ENCODE data around the gene CPLANE2.
"Not testable (repeated sequence)": the region's sequence is repeated elsewhere in the genome, so short reads cannot be mapped to it uniquely, and the experiment has no call there.

The CPLANE2 gene

DNA sequence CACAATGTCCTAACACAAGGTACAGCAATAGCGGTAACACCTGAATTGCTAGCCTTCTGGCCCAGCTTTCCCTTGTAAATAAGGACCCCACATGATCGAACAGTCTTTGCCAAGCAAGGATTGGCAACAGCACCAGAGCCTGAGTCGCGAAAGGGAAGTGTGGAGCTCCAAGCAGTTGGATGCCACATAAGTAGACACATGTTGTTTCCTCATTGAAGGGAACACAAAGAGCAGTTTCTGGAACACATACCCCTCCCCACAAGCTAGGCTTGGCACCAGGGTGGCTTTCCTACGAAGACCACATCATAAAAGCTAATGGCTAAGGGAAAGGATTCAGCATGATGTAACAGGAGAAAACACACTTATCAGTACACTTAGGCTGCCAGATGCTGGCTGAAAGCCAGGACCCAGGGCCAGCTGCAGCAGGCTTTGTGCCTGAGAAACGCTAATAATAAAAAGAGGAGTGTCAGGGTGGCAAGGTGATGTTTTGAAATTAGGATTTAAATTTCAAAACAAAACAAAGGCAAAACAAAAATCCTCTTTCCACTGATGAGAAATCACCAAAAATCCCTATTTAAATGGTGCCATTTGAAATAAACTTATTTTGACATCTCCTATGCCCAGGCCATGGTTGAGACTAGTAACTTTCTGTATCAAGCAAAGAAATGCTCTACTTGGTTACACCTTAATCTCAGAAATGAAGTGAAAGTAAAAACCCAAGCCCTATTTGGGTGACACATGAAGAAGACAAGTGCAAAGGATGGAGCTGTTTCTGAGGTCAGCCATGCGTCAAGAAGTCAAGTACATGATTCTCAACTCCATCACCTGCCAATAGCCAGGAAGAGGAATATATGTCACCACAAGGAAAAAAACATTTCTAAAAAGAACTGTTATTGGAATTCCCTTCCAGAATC, 11.9 kb upstream of the CPLANE2 start:
- no peak for DNase-seq (ENCODE audit: low read depth)

DNA sequence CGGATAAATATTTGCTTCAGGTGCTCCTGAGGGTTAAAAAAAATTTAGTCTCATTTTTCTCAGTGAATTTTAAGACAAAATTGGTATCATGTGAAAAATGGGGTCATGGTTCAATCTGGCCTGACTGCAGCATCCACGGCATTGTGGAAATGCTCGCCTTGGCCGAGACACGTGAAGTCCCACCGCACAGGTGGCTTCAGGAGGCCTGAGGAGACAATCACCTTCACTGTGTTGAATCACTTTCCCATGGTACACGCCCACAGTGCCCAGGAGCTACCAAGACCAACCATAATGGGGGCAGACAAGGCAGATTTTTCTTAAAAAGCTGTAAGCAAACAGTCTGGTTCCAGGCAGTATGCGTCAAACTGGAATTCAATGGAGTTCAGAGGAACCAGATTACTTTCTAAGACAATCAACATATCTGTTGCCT, 11.0 kb upstream of the CPLANE2 start:
- DNase-seq (ENCODE audit: low read depth), result no peak

DNA sequence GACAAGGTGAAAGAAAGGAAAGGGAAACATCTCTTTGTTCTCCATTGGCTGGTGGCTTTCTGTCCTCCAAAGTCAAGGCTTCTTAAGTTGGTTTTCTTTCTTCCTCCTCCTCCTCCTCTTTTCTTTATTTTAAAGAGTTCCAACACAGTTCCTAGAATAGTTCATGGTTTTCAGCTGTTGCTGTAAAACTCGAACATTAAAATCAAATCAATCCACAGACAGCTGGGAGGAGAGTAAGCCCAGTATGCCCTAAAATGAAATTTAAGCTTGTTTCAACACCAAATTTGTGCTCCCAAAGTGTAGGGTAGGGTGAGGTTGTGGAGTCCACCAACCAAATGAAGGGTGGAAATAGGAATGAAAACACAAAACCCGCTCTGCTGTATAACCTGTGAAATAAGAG, 10.5 kb upstream of the CPLANE2 start:
- DNase-seq (ENCODE audit: low read depth), result no peak

DNA sequence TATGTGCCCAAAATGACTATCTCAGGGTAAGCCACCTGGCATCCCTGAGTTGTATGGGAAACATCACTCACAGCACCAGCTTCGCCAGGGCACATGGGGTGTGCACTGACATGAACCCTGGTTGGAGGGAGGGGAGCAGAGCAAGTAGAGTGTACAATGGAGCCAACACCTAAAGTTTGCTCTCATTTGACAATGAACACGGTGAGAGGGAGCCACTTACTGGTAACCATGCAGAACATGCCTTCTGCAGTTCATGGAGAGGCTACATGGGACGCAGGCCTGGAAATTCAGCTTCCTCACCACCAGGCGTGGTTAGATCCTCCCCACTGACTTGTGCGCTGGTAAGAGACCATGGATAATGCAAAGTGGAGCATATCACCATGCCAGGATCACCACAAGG, 10.0 kb upstream of the CPLANE2 start:
- DNase-seq (ENCODE audit: low read depth), result no peak

DNA sequence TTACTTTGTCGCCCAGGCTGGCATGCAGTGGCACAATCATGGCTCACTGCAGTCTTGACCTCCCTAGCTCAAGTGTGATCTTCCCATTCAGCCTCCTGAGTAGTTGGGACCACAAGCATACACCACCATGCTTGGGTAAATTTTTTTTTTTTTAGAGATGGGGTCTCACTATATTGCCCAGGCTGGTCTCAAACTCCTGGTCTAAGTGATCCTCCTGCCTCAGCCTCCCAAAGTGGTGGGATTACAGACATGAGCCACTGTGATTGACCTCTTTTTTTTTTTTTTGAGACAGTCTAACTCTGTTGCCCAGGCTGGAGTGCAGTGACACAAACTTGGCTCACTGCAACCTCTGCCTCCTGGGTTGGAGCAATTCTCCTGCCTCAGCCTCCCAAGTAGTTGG, 9.3 kb upstream of the CPLANE2 start:
- not testable (repeated sequence) for DNase-seq (ENCODE audit: low read depth)

DNA sequence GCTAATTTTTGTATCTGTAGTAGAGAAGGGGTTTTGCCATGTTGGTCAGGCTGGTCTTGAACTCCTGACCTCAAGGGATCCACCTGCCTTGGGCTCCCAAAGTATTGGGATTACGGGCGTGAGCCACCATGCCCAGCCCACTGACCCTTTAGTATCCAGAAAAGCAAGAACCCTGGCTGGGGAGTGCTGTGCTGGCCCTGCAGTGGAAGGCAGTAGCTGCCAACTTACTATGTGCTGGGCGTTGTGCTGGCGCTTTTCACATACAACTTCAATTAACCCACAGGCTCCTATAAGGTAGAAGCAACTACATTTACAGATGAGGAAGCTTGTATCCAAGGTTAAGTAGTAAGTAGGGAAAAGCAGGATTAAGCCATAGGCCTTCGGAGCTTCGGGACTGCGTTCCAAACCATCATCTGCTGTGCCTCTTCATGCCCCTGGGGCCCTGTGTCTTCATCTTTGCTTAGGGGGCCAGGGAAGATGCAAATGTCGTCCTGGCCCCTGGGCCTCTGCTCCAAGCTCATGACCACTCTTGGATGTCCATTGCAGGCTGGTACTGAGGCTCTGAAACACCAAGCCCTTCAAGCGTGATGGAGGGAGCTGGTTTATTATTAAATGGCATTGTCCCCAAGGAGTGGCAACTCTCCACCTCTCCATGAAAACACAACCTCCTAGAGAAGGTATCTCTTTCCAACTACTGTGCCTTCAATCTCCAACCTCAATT, 8.7 kb upstream of the CPLANE2 start:
- no peak for DNase-seq (ENCODE audit: low read depth)

DNA sequence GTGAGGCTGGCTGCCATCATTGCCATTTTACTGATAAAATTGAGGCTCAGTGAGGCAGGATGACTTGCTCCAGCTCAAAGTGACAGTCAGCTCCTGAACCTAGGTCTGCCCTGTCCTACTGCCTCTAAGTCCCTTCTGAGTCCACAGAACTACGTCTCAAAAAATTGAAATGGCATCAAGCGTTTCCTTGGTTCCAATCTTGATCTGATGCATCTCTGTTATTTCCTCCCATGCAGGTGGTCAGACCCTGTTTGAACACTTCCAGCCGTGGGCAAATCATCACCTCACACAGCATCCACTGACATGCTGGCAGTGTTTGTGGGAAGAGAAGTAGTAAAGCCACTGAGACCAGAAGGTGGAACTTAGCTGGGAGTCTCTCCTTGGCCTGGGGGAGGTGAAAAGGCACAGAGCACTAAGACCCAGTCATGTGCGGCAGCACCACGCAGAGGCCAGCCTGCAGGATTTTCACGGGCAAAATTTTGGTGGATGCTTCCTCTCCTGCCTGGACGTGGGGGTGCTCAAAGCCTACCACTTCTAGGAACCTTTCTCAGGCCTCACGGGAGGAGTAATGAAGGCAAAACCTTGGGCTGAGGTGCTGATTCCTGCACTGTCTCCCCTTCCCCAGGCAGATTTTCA, 7.8 kb upstream of the CPLANE2 start:
- DNase-seq (ENCODE audit: low read depth), result no peak

DNA sequence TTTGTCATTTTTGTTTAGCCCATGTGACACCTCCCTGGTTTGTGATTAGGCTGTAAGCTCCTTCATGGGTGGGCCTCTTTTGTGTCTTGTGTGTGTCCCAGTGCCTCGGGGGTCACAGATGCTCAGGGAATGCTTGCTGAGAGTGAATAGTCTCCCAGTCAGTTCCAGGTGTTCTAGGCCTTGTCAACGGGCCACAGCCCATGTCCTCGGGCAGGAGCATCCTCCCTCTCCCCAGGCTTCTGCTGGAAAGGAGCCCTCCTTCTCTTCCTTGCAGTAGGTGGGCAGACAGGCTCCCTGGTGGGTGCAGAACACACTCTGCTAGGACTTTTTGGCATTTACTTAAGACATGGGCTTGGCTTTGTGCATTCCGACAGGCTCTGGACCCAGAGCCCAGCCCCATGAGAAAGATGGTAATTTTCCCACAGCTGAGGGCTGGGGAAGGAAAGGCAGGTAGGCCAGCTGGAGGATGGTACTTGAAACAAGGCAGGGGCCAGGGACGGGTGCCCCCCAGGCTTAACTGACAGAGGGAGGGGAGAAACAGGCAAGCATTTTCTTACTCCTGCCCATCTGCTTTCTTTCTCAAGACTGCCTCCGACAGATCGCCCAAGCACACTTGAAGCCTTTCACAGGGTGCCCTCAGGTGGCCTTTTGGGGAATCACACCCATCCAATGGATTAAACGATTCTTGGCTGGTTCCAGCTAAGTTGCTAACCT, 7.1 kb upstream of the CPLANE2 start:
- DNase-seq (ENCODE audit: low read depth), result no peak

DNA sequence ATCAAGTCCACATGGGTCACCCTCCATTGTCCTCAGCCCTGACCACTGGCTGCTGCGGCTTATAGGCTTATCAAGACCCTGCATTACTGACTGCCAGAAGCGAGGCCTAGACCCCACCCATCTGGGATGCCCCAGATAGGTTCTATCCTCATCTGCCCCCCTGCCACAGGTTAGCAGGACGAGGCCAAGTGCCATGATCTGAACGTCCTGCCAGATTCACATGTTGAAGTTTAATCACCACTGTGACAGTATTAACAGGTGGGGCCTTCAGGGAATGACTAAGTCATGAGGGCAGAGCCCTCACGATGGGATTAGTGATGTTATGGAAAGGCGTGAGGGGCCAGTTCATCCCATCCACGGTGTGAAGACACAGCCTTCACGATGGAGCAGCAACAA, 6.2 kb upstream of the CPLANE2 start:
- DNase-seq (ENCODE audit: low read depth), result no peak

DNA sequence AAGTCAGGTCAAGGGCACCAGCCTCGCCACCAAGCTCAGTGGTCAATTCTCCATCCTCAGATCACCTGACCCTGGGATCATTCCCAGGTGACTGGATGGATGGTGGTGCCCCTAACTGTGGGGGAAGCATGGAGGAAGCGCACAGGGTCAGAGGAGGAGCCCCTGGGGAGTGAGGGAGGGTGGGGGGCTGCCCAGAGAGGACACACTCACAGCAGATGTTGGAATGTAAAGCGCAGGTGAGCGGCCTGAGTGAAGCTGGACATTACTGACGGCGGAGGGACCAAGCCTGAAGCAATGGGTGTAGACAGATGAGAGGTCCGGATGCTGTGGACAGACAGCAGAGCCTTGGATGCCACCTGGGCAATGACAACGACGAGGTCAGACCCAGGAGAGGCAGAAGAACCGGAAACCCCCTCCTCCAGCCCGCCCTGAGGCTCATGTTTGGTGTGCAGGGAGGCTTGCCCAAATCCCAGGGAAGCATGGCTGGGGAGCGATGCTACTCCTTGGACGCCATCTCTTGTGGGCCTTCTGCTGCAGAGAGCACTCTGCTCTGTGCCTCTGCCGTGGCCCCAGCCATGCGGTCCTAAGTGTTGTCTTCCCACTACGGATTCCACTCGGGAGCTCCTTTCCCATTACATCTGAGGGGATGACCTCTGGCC, 5.7 kb upstream of the CPLANE2 start:
- no peak for DNase-seq (ENCODE audit: low read depth)

DNA sequence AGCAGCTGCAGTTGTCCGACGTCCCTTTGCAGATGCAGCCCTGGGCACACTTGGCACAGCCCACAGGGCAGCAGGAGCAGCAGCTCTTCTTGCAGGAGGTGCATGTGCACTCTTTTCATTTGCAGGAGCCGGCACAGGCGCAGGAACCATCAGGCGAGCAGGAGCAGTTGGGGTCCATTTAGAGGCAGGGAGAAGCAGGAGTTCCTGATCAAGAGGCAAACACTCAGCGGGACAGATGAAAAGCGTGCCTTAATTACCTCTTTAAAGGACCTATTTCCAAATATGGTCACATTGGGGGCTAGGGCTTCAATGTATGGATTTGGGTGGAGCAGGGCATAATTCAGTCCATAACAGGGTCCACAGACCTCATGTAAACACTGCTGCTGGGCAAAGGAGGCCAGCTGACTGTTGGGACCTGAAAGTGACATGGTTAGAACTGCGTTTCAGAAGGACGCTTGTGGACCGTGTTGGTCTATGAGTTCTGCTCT, 4.3 kb upstream of the CPLANE2 start:
- no peak for DNase-seq (ENCODE audit: low read depth)

DNA sequence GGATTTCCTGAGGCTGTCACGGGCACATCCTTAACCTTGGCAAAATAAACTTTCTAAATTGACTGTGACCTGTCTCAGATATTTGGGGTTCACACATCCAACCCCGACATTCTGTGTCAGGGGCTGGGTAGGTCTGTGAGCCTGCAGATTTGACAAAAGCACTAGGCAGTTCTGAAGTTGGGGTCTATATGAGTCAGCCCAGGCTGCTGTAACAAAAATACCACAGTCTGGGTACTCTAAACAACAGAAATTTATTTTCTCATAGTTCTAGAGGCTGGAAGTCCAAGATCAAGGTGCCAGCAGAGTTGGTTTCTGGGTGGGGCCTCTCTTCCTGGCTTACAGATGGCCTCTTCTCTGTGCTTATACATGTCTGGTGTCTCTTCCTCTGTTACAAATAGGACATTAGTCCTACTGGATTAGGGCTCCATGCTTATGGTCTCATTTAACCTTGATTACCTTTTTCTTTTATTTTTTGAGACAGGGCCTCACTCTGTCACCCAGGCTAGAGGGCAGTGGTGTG, 3.0 kb upstream of the CPLANE2 start:
- no peak for DNase-seq (ENCODE audit: low read depth)

DNA sequence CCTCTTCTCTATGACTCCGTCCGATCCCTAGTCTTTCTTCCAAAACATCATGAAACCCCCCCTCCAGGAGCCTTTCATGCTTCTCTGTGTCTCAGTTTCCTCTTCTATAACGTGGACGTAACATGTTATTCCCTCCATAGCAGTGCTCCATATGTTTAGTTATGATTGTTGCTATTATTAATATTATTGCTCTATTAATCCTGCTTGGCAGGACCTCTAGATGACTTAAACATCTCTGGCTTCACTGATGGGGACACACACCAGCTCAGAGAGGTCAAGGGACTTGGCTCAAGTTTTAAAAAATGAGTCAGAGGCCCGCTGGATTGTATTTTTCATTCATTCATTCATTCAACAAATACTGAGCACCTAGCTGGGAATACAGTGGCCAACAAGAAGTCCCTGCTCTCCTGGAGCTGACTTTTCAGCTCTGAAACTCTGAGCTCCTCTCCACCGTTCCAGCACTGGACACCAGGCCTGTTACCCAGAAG, 404 bp upstream of the CPLANE2 start:
- no peak for DNase-seq (ENCODE audit: low read depth)

DNA sequence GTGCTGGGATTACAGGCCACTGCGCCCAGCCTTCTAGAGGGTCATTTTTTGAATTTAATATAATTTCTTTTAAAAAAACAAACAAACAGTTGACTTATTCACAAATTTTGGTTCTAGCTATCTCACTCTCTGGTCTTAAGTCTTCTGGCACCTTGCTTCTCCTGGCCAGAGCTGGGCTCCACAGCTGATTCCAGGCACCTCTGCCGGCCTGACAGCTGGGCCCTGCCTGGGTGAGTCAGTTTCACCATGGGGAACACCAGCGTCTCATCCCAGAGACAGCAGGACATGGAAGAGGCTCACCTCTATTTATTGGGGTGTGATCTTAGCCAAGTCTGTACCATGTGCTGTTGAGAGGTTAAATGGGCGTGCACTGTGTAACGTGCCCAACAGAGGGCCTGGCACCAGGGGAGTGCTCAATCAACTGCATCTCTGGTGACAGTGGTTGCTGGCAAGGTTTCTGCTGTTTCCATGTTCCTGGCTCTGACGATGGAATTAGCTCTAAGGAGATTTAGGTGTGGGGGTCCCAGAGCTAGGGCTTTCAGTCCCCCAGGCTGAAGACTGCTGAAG, 956 bp downstream of the CPLANE2 start:
- no peak for DNase-seq (ENCODE audit: low read depth)

DNA sequence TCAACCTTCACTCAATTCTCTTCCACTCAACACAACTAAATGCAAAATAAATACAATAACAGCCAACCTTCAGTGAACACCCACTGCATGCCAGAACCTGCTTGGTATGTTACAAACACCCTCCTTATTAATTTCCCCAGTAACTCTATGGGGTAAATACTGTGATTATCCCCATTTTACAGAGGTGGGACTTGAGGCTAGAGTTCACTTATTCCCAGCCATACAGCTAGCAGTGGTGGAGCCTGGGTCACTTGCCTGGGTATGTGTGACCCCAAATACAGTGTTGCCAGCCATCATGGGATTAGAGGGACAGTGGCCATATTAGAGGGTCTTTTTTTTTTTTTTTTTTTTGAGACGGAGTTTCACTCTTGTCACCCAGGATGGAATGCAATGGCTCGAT, 1.6 kb downstream of the CPLANE2 start:
- DNase-seq (ENCODE audit: low read depth), result no peak

DNA sequence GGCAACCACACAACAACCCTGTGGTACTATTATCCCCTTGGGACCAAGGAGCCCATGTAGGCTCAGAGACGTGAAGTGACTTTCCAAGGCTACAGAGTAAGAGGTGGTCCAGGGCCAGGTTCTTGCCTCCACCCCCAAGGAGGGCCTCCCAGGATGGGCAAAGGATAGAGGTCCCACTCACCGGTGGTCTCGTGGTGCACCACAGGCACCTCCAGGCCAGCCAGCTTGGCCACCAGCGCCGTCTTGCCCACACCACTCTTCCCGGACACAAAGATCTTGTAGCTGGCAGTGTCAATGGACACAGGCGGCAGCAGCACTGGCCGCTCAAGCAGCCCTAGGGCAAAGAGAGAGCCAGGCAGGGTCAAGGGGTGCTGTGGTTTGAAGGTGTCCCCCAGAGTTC, 3.6 kb downstream of the CPLANE2 start:
- no peak for DNase-seq (ENCODE audit: low read depth)

DNA sequence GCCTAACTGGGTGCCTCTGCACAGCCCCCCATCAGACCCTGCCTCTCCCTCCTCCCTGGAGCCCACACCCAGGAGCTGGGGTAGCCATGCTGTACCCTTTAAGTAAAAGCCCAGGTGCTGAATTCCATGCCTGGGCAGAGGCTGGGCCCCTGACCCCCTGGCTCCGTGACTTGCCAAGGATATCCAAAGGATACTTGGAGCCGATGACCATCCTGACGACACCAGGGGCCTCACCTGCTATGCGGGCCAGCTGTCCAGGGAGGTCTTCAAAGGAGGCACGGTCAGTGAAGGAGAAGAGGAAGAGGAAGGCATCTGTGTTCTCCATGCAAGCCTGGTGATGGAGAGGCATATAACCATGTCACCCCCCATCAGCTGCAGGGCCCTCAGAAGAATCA, 4.7 kb downstream of the CPLANE2 start:
- DNase-seq (ENCODE audit: low read depth), result no peak

DNA sequence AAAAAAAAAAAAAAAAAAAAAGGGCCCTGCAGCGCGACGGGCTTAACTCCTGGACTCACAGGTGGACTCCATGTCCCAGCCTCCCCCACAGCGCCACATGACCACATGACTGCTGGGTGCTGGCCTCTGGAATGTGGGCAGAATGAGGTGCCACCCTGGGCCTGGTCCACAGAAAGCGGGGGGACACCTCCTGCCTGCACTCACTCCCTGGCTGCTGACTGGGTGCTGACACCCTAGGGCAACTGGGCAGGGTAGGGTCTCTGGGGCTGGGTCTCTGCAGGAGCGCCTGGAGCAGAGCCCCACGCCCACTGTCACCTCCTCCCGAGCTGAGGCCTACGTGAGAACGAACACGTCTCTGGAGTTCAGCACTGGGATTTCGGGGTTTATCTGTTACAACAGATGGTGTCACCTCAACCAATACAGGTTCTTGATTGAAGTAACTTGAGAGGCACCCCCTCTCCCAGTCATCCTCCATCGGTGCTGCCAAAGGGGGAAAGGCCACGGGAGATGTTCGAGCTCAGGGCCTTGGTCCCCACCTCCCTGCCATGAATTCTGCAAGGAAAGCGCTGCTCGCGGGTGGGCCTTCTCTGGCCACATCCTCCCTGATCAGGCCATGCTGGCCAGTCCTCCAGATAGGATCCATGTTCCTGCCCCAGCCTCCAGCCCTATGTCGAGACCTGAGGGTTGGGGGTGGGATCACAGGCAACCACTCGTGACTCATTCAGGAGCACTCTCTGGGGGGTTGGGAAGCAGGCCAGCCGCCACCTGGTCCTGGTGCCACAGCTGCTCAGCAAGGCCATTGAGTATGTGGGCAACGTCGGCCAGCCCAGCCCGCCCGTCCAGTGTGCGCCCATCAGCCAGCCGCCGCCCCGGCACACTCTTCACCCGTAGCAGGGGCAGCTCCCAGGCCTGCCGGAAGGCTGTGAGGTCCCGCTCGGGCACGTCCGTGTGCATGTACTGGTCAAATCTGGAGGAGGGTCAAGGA, 5.4 kb downstream of the CPLANE2 start:
- DNase-seq (ENCODE audit: low read depth), result no peak

DNA sequence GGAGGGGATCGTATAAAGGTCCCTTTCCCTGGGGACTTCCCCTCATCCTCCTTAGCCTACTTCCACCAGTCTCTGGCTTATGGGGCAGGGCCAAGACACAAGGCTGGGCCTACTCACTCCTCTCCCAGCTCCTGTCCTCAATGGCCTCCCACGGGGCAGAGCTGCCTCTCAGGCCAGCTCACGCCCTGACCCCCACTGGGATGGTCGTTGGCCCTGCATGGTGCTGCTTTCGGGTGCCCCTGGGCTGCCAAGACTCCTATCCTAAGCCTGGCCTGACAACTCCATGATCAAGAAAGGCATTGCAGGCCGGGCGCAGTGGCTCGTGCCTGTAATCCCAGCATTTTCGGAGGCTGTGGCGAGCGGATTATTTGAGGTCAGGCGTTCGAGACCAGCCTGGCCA, 6.2 kb downstream of the CPLANE2 start:
- DNase-seq (ENCODE audit: low read depth), result no peak
